Hematopoietic multipotent progenitor cell treated with erythropoietin and hydrocortisone succinate and interleukin-3 and kit ligand, for 6 days (in vitro differentiated cells): ENCODE data around the gene AGAP9.
A peak's percentile ranks its signal among the peaks of the same experiment; 100 is the strongest.
"Not testable (repeated sequence)": the region's sequence is repeated elsewhere in the genome, so short reads cannot be mapped to it uniquely, and the experiment has no call there.

ENCODE experiments used
- DNase-seq: peaks from one replicate; pipeline ENCODE4 v3.0.0-alpha.2; 2015

AGAP9 gene

DNA sequence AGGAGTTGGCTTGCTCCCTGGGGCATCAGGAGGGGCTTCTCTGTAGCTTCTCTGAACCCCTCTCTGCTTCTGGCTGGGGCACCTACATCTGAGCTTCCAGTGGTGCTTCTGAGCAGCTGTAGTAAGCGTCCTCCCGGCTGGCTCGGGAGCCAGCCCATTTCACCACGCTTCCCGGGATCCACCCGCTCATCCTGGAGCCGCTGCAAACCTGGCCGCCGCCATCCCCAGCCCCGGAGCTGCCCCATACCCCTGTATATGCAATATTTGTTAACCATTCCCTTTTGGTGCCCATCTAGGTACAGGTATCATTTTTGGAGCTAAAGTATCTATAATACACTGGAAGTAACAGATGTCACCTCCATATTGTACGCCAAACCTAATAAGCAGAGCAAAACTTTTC, 38.7 kb downstream of the AGAP9 start:
- not testable (repeated sequence) for DNase-seq

DNA sequence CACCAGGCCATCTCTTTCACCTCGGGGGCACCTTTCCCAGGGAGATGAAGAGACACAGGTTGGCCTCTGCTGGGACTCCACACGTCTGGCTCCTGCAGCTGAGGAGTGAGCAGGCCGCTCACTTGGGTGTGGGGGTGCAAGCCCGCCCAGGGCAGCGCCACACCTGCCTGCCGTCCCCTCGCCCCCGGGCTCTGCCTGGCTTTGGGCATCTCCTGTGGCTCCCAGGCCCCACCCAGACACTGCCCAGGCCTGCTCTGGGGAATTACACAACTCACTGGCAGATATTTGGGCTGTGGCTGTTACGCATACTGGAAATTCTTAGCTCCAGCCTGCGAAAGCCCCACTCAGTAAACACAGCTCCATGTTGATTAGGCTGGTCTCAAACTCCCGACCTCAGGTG, 39.5 kb downstream of the AGAP9 start, which contains the start of gene ANXA8:
Gene ANXA8 (minus strand): TSS at position 193 of the 400 bp plus-strand sequence. CDS start 182 bp downstream, at position 11.
- DNase-seq: not testable (repeated sequence)

DNA sequence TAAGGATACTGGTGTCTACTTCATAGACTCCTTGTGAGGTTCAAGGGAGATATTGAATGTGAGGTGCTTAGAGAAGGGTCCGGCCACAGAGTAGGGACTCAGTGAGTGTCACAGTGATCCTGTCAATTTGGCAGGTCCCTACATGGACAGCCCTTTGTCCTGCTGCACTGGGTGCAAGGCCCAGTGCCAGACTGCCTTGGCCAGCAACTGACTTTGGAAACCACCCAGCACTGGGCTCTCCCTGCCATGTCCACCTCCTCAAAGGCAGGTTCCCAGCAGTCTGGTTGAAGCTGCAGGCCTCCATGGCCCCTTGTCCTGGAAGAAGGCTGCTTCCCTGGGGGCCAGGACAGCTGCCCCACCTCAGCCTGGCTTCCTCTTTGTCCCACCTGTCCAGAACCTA, 41.1 kb downstream of the AGAP9 start:
- not testable (repeated sequence) for DNase-seq

DNA sequence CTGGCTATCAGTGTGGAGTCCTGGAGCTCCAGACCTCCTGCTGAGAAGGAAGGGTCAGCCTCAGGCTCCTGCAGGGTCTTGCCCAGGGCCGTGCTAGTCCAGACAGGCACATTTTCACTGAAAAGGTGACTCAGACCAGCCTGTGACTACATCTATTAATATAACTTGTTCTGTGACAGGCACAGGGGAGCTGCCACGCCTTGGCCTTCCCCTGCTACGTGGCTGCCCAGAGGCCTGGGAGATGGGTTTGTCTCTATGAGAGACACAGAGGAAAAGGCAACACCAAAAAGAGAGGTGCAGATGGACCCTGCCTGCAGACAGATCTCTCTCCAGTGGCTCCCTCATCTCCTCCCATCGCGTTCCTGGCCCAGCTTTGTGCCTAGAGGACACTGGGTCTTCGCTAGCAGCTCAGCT, 41.7 kb downstream of the AGAP9 start:
- not testable (repeated sequence) for DNase-seq

DNA sequence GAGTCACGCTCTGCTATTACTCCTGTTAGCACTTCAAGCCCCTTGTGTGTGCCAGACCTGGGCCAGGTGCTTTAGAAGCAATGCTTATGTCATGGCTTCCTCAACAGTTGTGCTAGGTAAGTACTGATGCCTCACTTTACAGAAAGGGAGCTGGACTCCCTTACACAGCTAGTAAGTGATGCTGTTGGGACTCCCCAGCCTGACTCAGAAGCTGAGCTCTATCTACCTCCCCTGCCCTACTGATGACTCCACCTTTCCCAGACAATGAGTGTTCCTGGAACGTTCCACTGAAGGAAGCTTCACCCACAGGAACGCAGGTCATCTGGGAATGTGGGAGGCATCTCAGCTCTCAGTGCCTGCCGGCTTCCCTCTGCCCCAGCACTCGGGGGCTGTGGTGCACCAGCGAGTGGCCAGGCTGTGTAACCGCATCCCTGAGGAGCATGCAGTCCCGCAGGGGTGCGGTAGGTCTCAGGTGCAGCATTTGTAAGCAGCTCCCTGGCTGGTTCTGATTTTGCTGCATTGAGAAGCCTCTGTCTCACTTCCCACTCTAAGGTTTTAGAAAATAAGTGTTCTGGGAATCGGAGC, 42.2 kb downstream of the AGAP9 start:
- not testable (repeated sequence) for DNase-seq

DNA sequence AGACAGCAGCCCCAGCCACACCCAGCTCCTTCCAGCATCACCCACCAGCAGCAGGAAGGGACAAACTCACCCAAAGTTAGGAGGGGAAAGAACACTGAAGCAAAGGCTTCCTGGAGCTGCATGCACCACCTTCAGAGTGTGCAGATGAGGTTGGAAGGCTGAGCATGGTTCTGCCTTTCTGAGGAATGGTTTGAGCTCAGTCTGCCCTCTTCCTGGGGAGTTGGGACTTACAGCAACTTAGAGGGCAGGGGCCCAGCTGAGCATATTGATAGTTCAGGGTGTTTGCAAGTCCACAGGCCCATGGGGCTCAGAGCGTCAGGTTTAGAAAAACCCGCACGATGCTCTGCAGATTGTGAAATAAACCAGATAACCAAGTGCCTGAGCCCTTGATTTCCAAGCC, 43.3 kb downstream of the AGAP9 start:
- DNase-seq: not testable (repeated sequence)

DNA sequence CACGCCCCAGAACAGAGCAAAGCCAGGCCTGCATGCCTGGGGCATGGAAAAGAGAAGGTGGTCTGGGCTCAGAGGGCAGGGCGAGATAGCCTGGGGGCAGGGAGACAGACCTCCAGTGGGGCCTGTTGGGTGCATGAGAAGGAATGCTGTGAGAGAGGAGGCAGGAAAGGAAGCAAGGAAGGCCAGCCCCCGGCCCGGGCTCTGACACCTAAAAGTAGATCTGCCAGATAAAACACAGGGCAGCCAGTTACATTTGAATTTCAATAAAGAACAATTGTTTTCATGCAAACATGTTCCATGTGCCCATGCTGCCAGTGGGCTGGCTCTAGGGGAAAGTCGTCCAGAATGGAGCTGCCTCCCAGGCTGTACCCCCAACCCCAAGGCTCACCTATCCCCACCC, 45.3 kb downstream of the AGAP9 start:
- not testable (repeated sequence) for DNase-seq

DNA sequence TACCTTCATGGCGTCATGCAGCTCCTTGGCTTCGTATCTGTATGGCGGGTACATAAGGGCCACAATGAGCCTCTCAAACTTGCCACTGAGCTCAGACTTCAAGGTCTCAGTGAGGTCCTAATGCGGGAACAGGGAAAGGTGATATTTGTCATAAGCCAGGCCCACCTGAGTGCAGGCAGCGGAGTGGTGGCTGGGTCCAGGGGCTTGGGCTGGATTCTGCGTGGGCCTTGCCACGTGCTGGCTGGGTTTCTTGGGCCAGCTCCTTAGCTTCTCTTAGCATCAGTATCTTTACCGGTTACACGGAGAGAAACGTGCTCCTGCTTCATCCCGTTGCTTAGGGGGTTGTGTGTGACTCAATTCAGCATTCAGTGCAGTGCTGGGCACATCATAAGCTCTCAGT, 46.4 kb downstream of the AGAP9 start:
- not testable (repeated sequence) for DNase-seq

DNA sequence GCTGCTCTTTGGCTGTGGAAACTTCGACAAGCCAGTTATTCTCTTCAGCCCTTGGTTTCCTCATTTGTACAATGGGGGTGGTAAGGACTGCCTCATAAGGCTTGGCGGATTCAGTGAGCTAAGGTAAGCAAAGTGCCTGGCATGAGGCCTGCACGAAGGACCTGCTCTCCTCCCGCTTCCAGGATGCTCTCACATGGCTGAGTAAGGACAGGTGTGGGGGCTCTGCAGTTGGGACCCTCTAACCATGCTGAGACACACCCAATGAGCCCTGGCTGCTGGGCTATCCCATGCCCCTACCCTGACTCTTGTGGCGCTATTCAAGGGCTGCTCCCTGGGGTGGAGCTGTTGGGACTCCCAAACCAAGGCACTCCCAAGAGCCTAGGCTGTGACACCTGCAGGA, 48.3 kb downstream of the AGAP9 start:
- not testable (repeated sequence) for DNase-seq

DNA sequence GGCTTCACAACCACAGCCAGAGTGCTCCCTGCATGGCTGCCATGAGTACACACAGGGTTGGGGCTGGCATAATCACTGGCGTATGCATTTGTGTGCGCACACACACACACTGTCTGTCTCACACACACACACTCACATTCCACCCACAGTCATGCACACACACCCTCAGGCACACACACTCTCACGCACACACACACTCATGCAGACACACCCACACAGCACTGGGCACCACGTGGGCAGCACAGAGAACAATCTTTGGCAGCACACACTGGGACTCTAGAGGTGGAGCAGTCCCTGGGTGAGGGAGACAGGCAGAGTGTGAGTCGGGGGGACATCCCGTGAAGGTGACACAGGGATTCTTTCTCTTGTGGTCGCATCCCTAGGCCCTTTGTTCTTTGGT, 49.9 kb downstream of the AGAP9 start:
- DNase-seq: not testable (repeated sequence)

DNA sequence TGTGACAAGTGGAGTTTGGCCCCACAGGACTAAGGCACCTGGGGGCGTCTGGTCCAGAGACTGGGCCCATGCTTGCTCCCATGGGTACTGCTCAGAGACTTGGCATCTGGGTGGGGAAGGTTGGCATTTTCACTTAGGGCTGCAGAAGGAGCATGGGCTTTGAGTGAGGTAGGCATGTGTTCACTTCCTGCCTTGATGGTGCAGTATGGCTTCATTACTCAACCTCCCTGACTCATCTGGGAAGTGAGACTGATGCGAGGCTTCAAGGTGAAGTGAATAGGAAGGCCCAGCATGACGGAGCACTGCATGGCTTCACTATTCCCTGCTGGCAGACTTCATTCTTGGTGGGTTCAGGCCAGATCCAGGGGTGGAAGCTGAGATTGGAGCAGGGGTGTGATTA, 50.8 kb downstream of the AGAP9 start:
- DNase-seq: not testable (repeated sequence)

DNA sequence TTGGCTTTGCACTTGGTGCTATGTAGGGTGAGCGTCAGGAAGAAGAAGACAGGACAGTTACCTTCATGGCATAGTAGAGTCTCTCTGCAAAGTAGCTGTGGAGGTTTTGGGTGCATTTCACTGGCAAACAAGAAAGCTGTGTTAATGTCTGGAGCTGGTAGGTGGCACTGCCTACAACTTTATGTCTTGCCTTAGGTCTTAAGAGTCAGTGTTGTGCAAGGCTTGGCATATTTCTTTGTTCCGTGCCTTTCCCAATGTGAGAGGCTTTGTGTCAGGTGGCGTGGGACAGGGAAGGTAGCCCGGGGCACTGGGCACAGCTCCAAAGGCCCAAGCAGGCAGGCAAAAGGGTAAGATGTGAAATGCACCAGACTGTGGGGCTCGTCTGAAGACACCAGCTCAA, 51.4 kb downstream of the AGAP9 start:
- not testable (repeated sequence) for DNase-seq

DNA sequence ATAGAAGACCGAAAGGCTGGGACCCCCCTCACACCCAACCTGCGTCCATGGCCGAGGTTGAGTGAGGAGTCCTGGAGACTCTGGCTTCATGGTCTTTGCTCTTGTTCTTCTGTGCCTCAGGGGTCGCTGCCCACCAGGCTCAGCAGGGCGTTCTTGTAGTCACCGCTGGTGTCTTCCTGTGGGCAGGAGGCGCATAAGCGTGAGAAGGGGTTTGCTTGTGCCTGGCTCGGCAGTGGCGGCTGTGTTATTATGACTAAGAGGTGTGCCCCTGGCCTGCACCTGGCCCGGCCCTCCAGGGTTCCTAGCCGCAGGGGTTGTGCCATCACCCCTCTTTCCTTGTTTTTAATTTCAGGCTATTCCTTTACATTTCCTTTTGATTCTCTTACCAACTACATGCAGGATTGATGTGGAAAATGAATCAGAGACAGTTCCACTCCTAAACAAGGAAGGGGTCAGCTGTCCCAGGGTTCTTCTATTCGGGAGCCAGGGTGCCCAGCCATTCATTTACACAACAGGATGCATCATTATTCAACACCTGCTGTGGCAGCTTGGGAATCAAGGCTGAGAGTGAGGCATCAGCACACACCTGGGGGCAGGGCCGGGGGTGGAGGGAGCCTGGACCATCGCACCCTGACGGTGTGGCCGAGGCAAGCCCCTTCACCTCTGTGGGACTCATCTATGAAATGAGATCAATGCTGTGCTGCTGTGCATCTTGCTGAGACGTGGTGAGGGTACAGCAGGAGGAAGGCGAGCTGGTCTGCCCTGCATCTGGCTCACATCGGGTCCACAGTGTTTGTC, 54.5 kb downstream of the AGAP9 start:
- not testable (repeated sequence) for DNase-seq

DNA sequence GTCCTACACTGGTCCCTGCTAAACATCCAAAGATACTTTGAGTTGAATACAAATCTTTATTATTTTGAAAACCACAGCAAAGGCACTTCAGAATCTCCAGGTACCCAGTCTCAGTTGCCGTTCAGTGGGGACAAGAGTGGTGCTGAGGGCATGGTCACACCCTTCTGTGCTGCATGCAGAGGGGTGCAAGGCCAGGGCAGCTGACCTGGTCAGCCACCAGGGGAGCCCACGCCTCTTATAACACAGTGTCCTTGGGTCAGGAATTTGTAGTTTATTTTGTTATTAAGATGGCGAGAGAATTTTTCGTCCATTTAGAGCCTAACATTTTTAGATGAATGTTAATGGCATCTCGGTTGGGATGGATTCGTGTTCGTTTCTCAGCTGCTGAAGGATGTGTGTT, 55.5 kb downstream of the AGAP9 start:
- not testable (repeated sequence) for DNase-seq

DNA sequence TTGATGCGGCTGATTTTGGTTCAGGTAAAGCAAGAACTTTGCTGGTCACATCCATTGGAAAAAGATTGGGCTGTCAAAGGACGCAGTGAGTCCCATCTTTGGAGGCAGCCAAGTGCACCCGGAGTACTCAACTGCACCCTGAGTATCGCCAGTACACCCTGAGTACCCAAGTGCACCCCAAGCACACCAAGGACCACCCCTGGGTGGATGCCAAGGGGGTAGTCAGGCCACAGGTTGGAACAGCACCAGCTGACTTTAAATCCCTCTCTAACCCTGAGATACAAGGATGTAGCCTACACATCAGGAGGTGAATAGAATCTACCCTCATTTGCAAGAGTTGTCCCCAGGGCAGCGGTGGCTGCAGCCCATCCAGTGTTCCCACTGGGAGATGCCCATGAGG, 56.0 kb downstream of the AGAP9 start:
- not testable (repeated sequence) for DNase-seq

DNA sequence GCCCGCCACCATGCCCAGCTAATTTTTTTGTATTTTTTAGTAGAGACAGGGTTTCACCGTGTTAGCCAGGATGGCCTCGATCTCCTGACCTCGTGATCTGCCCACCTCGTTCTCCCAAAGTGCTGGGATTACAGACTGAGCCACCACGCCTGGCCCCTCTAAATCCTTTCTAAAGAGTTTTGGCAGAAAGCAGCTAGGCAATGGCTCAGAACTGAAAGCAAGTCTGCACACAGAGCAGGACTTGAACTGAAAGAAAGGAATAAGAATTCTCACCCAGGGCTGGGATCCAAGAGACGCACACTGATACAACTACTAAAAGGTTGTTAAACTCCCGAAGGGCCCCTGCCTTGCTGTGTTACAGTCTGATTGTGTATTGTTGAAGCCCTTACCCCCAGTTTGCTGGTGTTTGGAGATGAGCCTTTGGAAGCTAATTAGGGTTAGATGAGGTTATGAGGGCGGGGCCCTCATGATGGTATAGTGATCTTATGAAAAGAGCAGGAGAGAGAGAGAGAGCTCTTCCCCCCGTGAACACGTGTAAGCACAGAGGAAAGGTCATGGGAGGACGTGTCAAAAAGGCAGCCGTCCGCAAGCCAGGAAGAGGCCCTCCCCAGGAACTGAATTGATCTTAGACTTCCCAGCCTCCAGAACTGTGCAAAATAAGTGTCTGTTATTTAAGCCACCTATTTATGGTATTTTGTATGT, 58.1 kb downstream of the AGAP9 start:
- not testable (repeated sequence) for DNase-seq

DNA sequence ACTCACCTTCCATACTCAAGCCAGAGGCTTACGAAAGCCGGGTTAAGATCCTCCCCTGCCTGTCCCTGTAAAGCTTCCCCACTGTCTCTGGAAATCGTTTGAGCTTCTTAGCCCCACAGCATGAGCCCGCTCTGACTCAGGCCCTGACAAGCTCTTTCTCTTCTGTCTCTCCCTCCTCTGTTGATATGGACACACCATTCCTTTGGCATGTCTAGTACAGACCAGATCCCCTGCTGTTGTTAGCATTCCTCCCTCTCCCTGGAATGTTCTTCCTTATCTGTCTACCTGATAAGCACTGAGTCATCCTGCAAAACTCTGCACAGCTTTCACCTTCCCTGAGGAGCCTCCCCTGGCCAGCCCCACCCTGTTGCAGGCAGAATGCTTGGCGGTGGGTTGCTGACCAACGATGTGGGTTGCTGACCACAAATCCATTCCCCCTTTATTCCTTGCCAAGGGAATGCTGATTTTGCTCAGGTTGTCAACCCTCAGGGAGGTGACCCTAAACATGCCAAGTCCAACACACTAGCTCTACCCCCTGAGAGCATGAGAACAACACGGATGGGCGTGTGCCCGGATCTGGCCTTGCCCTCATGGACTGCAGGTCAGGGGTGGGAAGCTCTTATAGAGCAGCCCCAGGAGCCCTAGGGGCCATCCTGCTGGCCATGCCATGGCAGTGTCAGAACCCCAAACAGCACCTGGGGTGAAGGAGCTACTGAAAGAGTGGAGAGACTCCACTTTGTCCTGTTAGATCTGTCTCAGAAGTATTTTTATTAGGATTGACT, 60.7 kb downstream of the AGAP9 start:
- not testable (repeated sequence) for DNase-seq

DNA sequence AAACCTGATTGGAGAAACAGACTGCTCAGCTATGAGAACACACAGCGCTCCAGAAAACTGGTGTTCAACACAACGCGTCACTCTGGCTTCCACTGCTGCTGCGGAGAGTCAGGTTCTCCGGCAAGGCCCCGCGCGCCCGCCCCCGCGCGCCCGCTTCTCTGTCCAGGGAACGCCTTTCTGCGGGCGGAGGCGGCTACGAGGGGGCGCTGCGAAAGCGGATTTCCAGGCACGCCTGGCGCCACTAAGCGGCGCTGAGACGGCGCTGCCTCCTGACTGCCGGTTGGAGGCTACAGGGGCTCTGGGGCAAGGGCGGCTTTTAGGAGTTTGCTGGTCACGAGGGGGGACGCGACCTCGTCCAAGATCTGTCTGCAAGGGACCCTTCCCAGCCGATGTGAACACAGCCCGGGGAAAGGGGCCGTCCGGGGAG, 62.2 kb downstream of the AGAP9 start:
- DNase-seq: peak; percentile 39

DNA sequence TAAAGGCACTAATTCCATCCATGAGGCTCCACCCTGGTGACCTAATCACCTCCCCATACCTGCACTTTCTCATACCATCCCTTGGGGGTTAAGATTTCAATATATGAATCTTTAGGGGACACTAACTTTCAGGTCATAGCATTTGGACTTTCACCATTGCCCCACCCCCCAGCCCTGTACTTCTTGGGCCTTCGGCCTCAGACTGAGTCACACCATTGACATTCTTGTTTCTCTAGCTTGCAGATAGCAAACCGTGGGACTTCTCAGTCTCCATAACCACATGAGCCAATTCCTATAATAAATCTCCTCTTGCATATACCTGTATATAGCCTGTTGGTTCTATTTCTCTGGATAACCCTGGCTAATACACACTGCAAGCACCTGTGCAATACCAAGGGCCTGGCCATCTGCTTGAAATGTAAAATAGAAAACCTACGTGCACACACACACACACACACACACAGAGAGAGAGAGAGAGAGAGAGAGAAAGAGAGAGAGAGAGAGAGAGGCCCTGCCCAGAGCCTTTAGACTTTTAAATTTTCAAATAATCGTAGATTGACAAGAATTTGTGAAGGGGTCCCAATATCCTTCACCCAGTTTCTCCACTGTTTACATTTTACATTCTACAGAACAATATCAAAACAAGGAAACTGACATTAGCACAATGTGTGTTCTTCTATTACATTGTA, 64.8 kb downstream of the AGAP9 start:
- DNase-seq: no peak

DNA sequence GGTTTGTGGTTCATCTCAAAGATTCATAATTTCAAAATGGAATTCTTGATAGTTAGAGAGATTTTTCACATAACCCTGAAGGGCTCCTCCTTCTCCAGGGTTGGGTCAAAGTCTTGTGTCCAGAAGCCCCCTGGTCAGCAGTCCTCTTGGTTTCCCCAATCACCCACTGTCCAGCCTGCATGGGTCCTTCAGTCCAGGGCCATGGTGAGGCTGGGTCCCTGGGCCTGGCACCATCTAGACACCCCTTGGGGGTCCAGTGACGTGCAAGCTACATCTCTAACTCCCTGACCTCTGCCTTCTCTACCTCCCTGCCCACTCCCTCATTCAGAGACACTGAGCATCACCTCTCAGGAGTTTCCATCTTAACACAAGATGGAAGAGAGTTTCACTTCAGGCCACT, 65.6 kb downstream of the AGAP9 start:
- DNase-seq: no peak

DNA sequence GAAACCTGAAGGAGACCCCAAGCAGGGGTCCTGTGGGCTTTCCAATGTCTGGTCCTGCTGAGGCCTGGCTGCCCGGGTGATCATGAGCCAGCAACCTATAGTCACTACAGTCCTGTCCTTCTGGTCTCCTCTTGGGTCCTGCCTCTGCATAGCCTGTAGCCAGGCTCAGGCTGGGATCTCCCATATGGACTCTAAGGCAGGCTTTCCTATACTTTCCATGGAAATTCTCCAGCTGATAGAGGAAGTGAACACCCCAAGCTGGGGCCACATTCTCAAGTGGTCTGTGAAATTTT, 66.0 kb downstream of the AGAP9 start:
- DNase-seq: no peak

DNA sequence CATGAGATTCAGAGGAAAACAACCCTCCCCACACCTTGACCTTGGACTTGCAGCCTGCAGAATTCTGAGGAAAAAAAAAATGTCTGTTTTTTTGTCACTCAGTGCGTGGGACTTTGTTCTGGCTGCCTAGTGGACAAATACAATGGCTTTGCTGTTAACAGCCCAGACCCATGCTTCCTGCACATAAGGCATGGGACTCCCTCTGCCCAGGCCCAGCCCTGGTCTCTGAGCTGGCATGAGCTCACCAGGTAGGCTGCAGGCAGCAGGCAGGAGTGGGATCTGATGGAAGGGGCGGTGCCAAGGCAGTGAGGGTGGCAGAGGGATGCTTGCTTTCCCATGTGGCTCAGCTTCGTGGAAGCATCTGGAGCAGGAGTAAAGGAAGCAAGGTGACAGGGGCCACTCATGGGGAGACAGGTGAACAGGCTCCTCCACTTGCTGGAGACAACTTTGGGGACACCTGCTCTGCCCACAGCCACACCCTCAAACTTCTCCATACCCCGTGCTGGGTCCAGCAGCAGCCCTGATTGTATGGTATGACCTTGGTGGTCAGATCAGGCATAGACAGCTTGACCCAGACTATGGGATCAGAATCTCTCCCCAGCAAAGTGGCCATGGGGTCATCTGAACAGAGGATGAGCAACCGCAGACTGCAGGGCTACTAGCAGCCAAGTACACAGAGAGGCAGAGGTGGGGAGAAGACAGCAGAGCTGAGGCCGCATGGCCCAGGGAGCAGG, 66.5 kb downstream of the AGAP9 start:
- DNase-seq: no peak
